CD4-positive, CD25-positive, alpha-beta regulatory T cell (primary cell): ENCODE data around the gene LY86. TPM values are rescaled to one million over a fixed set of nuclear protein-coding genes. Genes with fewer than 3 reads are reported as not detected.

Experiments used
- ATAC-seq, 2 donors: fragments of 150-1000 bp; cut with Tn5 transposase; one replicate each; pipeline ENCODE4 v1.10.0; 2021; ENCODE audit warnings: low read depth in 2 of 2, moderate number of reproducible peaks in 2 of 2, moderate library complexity in 1 of 2
- DNase-seq, 3 donors: peaks; one replicate each; pipeline versions ENCODE4 v3.0.0 to v3.0.0-alpha.2; 2012 to 2022; ENCODE audit warnings: mixed read lengths in 1 of 3
- H3K27ac ChIP-seq: one replicate; pipeline ENCODE4 v1.7.0; 2013; ENCODE audit warnings: mild to moderate bottlenecking, low read length; ENCODE audit not compliant: insufficient read depth, poor library complexity, severe bottlenecking
- H3K27me3 ChIP-seq: one replicate; pipeline ENCODE4 v1.7.0; 2013; ENCODE audit warnings: low read length; ENCODE audit not compliant: control insufficient read depth, insufficient read depth
- H3K36me3 ChIP-seq: one replicate; pipeline ENCODE4 v1.7.0; 2013; ENCODE audit warnings: mild to moderate bottlenecking, low read length, moderate library complexity; ENCODE audit not compliant: control insufficient read depth, insufficient read depth
- H3K4me1 ChIP-seq: 2 replicates; pipeline ENCODE4 v1.7.0; 2013; ENCODE audit warnings: mild to moderate bottlenecking, low read length; ENCODE audit not compliant: insufficient read depth, control insufficient read depth, poor library complexity, severe bottlenecking
- H3K4me3 ChIP-seq: one replicate; pipeline ENCODE4 v1.7.0; 2013; ENCODE audit warnings: low read depth, mild to moderate bottlenecking, low read length, moderate library complexity
- H3K9me3 ChIP-seq, 2 experiments: 1 replicate in 1 of 2; 2 replicates in 1 of 2; pipeline ENCODE4 v1.7.0; 2013; ENCODE audit warnings: low read length in 2 of 2, mild to moderate bottlenecking in 1 of 2, moderate library complexity in 1 of 2; ENCODE audit not compliant: control insufficient read depth in 2 of 2
- H3K27ac Mint-ChIP-seq, 3 donors: one replicate each; pipeline ENCODE4 v1.8.0; 2020 to 2022; ENCODE audit warnings: mild to moderate bottlenecking in 3 of 3, mixed read lengths in 3 of 3, moderate library complexity in 2 of 3
- H3K27me3 Mint-ChIP-seq: one replicate; pipeline ENCODE4 v1.8.0; 2022; ENCODE audit warnings: mild to moderate bottlenecking, mixed read lengths
- H3K36me3 Mint-ChIP-seq: one replicate; pipeline ENCODE4 v1.8.0; 2020; ENCODE audit warnings: mixed read lengths
- H3K4me1 Mint-ChIP-seq, 4 donors: one replicate each; pipeline ENCODE4 v1.8.0; 2020 to 2022; ENCODE audit warnings: mixed read lengths in 4 of 4, mild to moderate bottlenecking in 1 of 4
- H3K4me3 Mint-ChIP-seq, 4 donors: one replicate each; pipeline ENCODE4 v1.8.0; 2020 to 2022; ENCODE audit warnings: mild to moderate bottlenecking in 4 of 4, mixed read lengths in 4 of 4, moderate library complexity in 3 of 4
- H3K9me3 Mint-ChIP-seq, 7 donors: one replicate each; pipeline ENCODE4 v1.8.0; 2020 to 2022; ENCODE audit warnings: mixed read lengths in 7 of 7, mild to moderate bottlenecking in 3 of 7, moderate library complexity in 2 of 7
- polyA plus RNA-seq, 4 donors: library from polyadenylated mRNA; unstranded; fragments of 300-500 nt; fragmentation: Illumina TruSeq; gene quantifications; one replicate each; pipeline ENCODE4 v1.2.3, GENCODE V29; 2021
- total RNA-seq: library from RNA; stranded (reverse); gene quantifications from one replicate; pipeline ENCODE4 v1.2.3, GENCODE V29; 2022

LY86 gene
- total and polyA plus RNA-seq, 5 donors from 2014 or later = 0.31 to 3.1 (median 1.4) TPM; not detected in 1

GRCh38 chr6:6649824-6650349 lies 61.4 kb downstream of the LY86 start:
- peaks cover 10% of the 10 kb centered on the region for H3K27me3 Mint-ChIP-seq
- peaks cover 0 to 4% (median 0%) of the 10 kb centered on the region in 7 donors for H3K9me3 Mint-ChIP-seq
- no peak overlapping the region for H3K27ac Mint-ChIP-seq
- Histone ChIP-seq H3K9me3 (no peaks in the 10 kb centered on the region), H3K36me3 (no peaks in the 10 kb centered on the region), H3K27ac (no peak overlapping the region), H3K4me1 (peaks cover 14% of the 10 kb centered on the region), H3K4me3 (no peak overlapping the region), H3K27me3 (no peaks in the 10 kb centered on the region)
- H3K36me3 Mint-ChIP-seq = no peaks in the 10 kb centered on the region
- H3K4me3 Mint-ChIP-seq = no peak overlapping the region
- H3K4me1 Mint-ChIP-seq = peaks cover 0 to 32% (median 15%) of the 10 kb centered on the region in 4 donors
- ATAC-seq (no peak), DNase-seq (no peak)

- Mint-ChIP-seq H3K27ac (peak overlapping the region in 1 of 3 donors; percentile 9), H3K9me3 (peaks cover 0 to 4% (median 0%) of the 10 kb centered on the region in 7 donors), H3K4me1 (peaks cover 0 to 41% (median 22%) of the 10 kb centered on the region in 4 donors), H3K27me3 (peaks cover 10% of the 10 kb centered on the region), H3K36me3 (no peaks in the 10 kb centered on the region), H3K4me3 (no peak overlapping the region)
- Histone ChIP-seq H3K36me3 (no peaks in the 10 kb centered on the region), H3K4me1 (peaks cover 23% of the 10 kb centered on the region), H3K4me3 (no peak overlapping the region), H3K27me3 (no peaks in the 10 kb centered on the region), H3K9me3 (no peaks in the 10 kb centered on the region), H3K27ac (no peak overlapping the region)
- no peak for ATAC-seq
- no peak for DNase-seq
Observed at GRCh38 chr6:6650839-6651238, 62.3 kb downstream of the LY86 start.

- H3K4me3 ChIP-seq = no peak overlapping the region
- DNase-seq = no peak
- Mint-ChIP-seq H3K4me3 (no peak overlapping the region), H3K9me3 (peaks cover 0 to 4% (median 0%) of the 10 kb centered on the region in 7 donors), H3K36me3 (no peaks in the 10 kb centered on the region), H3K4me1 (peaks cover 0 to 46% (median 24%) of the 10 kb centered on the region in 4 donors), H3K27me3 (peaks cover 10% of the 10 kb centered on the region), H3K27ac (no peak overlapping the region)
- peaks cover 26% of the 10 kb centered on the region for H3K4me1 ChIP-seq
- no peaks in the 10 kb centered on the region for H3K27me3 ChIP-seq
- H3K9me3 ChIP-seq = no peaks in the 10 kb centered on the region
- no peak overlapping the region for H3K27ac ChIP-seq
- no peak for ATAC-seq
- H3K36me3 ChIP-seq = no peaks in the 10 kb centered on the region
Observed at GRCh38 chr6:6651335-6651734, 62.8 kb downstream of the LY86 start.

- Mint-ChIP-seq H3K27me3 (peaks cover 10% of the 10 kb centered on the region), H3K27ac (peak overlapping the region in 2 of 3 donors; percentile 9 to 71), H3K4me3 (no peak overlapping the region), H3K36me3 (no peaks in the 10 kb centered on the region), H3K9me3 (peaks cover 0 to 4% (median 0%) of the 10 kb centered on the region in 7 donors), H3K4me1 (peaks cover 0 to 62% (median 31%) of the 10 kb centered on the region in 4 donors)
- Histone ChIP-seq H3K4me3 (no peak overlapping the region), H3K36me3 (no peaks in the 10 kb centered on the region), H3K27me3 (no peaks in the 10 kb centered on the region), H3K27ac (no peak overlapping the region), H3K4me1 (peaks cover 38% of the 10 kb centered on the region), H3K9me3 (no peaks in the 10 kb centered on the region)
- ATAC-seq (no peak), DNase-seq (no peak)
Observed at GRCh38 chr6:6652932-6653331, 64.4 kb downstream of the LY86 start.

- peaks cover 6% of the 10 kb centered on the region for H3K27me3 Mint-ChIP-seq
- Histone ChIP-seq H3K4me1 (peaks cover 57% of the 10 kb centered on the region), H3K36me3 (no peaks in the 10 kb centered on the region), H3K4me3 (peak overlapping the region; percentile 43), H3K27ac (peak overlapping the region; percentile 39), H3K27me3 (no peaks in the 10 kb centered on the region), H3K9me3 (no peaks in the 10 kb centered on the region)
- peaks cover 0 to 81% (median 37%) of the 10 kb centered on the region in 4 donors for H3K4me1 Mint-ChIP-seq
- DNase-seq (peak in 2 of 3 donors; percentile 45 to 85), ATAC-seq (peak; percentile 57 to 64)
- peaks cover 0 to 4% (median 0%) of the 10 kb centered on the region in 7 donors for H3K9me3 Mint-ChIP-seq
- peak overlapping the region in 3 of 4 donors; percentile 34 to 71 (median 54) for H3K4me3 Mint-ChIP-seq
- no peaks in the 10 kb centered on the region for H3K36me3 Mint-ChIP-seq
- H3K27ac Mint-ChIP-seq = peak overlapping the region; percentile 89 to 96 (median 93)
Observed at GRCh38 chr6:6654599-6655575, 66.4 kb downstream of the LY86 start.

- H3K9me3 ChIP-seq = no peaks in the 10 kb centered on the region
- no peaks in the 10 kb centered on the region for H3K36me3 Mint-ChIP-seq
- H3K4me3 ChIP-seq = no peak overlapping the region
- no peaks in the 10 kb centered on the region for H3K36me3 ChIP-seq
- peaks cover 6% of the 10 kb centered on the region for H3K27me3 Mint-ChIP-seq
- DNase-seq (peak in 1 of 3 donors; percentile 19), ATAC-seq (no peak)
- H3K27ac ChIP-seq = no peak overlapping the region
- H3K27ac Mint-ChIP-seq = peak overlapping the region; percentile 0 to 93 (median 89)
- peaks cover 0 to 90% (median 39%) of the 10 kb centered on the region in 4 donors for H3K4me1 Mint-ChIP-seq
- H3K4me1 ChIP-seq = peaks cover 60% of the 10 kb centered on the region
- H3K4me3 Mint-ChIP-seq = peak overlapping the region in 2 of 4 donors; percentile 51 to 71
- peaks cover 0 to 4% (median 0%) of the 10 kb centered on the region in 7 donors for H3K9me3 Mint-ChIP-seq
- no peaks in the 10 kb centered on the region for H3K27me3 ChIP-seq
Observed at GRCh38 chr6:6655805-6656251, 67.3 kb downstream of the LY86 start.

GRCh38 chr6:6656287-6656686 lies 67.8 kb downstream of the LY86 start:
- H3K36me3 ChIP-seq = no peaks in the 10 kb centered on the region
- H3K9me3 ChIP-seq = no peaks in the 10 kb centered on the region
- Mint-ChIP-seq H3K9me3 (peaks cover 0 to 3% (median 0%) of the 10 kb centered on the region in 7 donors), H3K27me3 (peaks cover 6% of the 10 kb centered on the region), H3K4me1 (peaks cover 0 to 94% (median 39%) of the 10 kb centered on the region in 4 donors), H3K36me3 (no peaks in the 10 kb centered on the region), H3K27ac (peak overlapping the region; percentile 2 to 93 (median 89)), H3K4me3 (peak overlapping the region in 2 of 4 donors; percentile 27 to 51)
- DNase-seq (peak in 1 of 3 donors; percentile 44), ATAC-seq (no peak)
- no peaks in the 10 kb centered on the region for H3K27me3 ChIP-seq
- no peak overlapping the region for H3K4me3 ChIP-seq
- H3K4me1 ChIP-seq = peaks cover 60% of the 10 kb centered on the region
- no peak overlapping the region for H3K27ac ChIP-seq
